GM12892 (cell line): ENCODE measurements around the gene NETO1.

Experiments
- POLR2A ChIP-seq: IDR thresholded peaks from 2 replicates; pipeline ENCODE4 v1.6.1; 2011; ENCODE audit warnings: low read depth, low read length, control low read depth
- TAF1 ChIP-seq: IDR thresholded peaks from 2 replicates; pipeline ENCODE4 v1.6.1; 2011; ENCODE audit warnings: low read depth, mild to moderate bottlenecking, control low read depth, low read length, borderline replicate concordance

GRCh38 chr18:72846736-72847533, 20.9 kb downstream of the NETO1 start:
- no peak for TF ChIP-seq POLR2A
- TF ChIP-seq TAF1: no peak
